HG03354 (cell line): Measurements from ENCODE around the gene IGF2BP1.
"Not testable (repeated sequence)": the region's sequence is repeated elsewhere in the genome, so short reads cannot be mapped to it uniquely, and the experiment has no call there.

Experiments used
- ATAC-seq: cut with Tn5 transposase; IDR thresholded peaks from one replicate; pipeline ENCODE4 v1.9.1; 2021; ENCODE audit warnings: mild to moderate bottlenecking; ENCODE audit not compliant: unreplicated experiment, poor library complexity, severe bottlenecking

The IGF2BP1 gene

GRCh38 chr17:49046912-49047311 is 49.7 kb downstream of the IGF2BP1 start:
- no peak for ATAC-seq

- ATAC-seq = no peak
These were observed 52.1 kb downstream of the IGF2BP1 start for GRCh38 chr17:49049265-49049664.

GRCh38 chr17:49050611-49051010 is 53.4 kb downstream of the IGF2BP1 start:
- no peak for ATAC-seq

- no peak for ATAC-seq
These were observed 54.1 kb downstream of the IGF2BP1 start for GRCh38 chr17:49051269-49051668.

GRCh38 chr17:49053171-49053829 is 56.1 kb downstream of the IGF2BP1 start:
- ATAC-seq = no peak

- ATAC-seq = no peak
These were observed 57.3 kb downstream of the IGF2BP1 start for GRCh38 chr17:49054342-49055092.

GRCh38 chr17:49055181-49055927 is 58.2 kb downstream of the IGF2BP1 start:
- no peak for ATAC-seq

- no peak for ATAC-seq
These were observed 64.3 kb downstream of the IGF2BP1 start for GRCh38 chr17:49061524-49061943.

- ATAC-seq = no peak
These were observed 66.5 kb downstream of the IGF2BP1 start for GRCh38 chr17:49063652-49064051.

- no peak for ATAC-seq
These were observed 70.0 kb downstream of the IGF2BP1 start for GRCh38 chr17:49067163-49067562.

- no peak for ATAC-seq
These were observed 72.5 kb downstream of the IGF2BP1 start for GRCh38 chr17:49069585-49070273.

GRCh38 chr17:49071106-49071505 is 73.9 kb downstream of the IGF2BP1 start:
- ATAC-seq = no peak

GRCh38 chr17:49074851-49075540 is 77.8 kb downstream of the IGF2BP1 start:
- no peak for ATAC-seq

GRCh38 chr17:49076573-49077384 is 79.6 kb downstream of the IGF2BP1 start:
- ATAC-seq = no peak

- no peak for ATAC-seq
These were observed 81.1 kb downstream of the IGF2BP1 start for GRCh38 chr17:49078248-49078647.

- no peak for ATAC-seq
These were observed 82.9 kb downstream of the IGF2BP1 start for GRCh38 chr17:49079840-49080663.

- no peak for ATAC-seq
These were observed 85.0 kb downstream of the IGF2BP1 start for GRCh38 chr17:49082231-49082630.

GRCh38 chr17:49085046-49085445 is 87.9 kb downstream of the IGF2BP1 start:
- not testable (repeated sequence) for ATAC-seq
